SU-DHL-6 (cell line): Measurements from ENCODE around the gene THBD.

Source experiments
- H2AFZ ChIP-seq: fragments of 200-600 bp; sonication (generic); 2 replicates; pipeline ENCODE4 v1.6.1; 2014; ENCODE audit warnings: low read depth, mild to moderate bottlenecking, moderate library complexity, mixed read lengths, antibody characterized with exemption, low read length; ENCODE audit not compliant: severe bottlenecking
- H3F3A ChIP-seq: fragments of 200-600 bp; shearing (Covaris generic); 2 replicates; pipeline ENCODE4 v1.6.0; 2016; ENCODE audit warnings: antibody characterized with exemption, mild to moderate bottlenecking; ENCODE audit not compliant: insufficient read depth
- H3K27ac ChIP-seq: fragments of 200-600 bp; sonication (generic); 2 replicates; pipeline ENCODE4 v1.5.1; 2016; ENCODE audit warnings: low read depth, mild to moderate bottlenecking, low read length, moderate library complexity, mixed read lengths
- H3K27me3 ChIP-seq: fragments of 200-600 bp; sonication (generic), shearing (Covaris generic); 2 replicates; pipeline ENCODE4 v1.6.0; 2014; ENCODE audit warnings: mild to moderate bottlenecking, low read length
- H3K36me3 ChIP-seq: fragments of 200-600 bp; sonication (generic); 2 replicates; pipeline ENCODE4 v1.6.1; 2014; ENCODE audit warnings: mild to moderate bottlenecking, low read length, mixed read lengths
- H3K4me2 ChIP-seq: fragments of 300-600, 200-600 bp; shearing (Covaris generic), sonication (generic); 2 replicates; pipeline ENCODE4 v1.6.0; 2014; ENCODE audit warnings: low read length, low read depth, mild to moderate bottlenecking; ENCODE audit not compliant: poor library complexity, severe bottlenecking
- H3K4me3 ChIP-seq: fragments of 200-600 bp; sonication (generic); 2 replicates; pipeline ENCODE4 v1.5.1; 2014; ENCODE audit warnings: antibody characterized with exemption, low read length, mild to moderate bottlenecking, mixed read lengths; ENCODE audit not compliant: insufficient read depth, poor library complexity, severe bottlenecking
- H3K79me2 ChIP-seq: fragments of 200-600 bp; sonication (generic); 2 replicates; pipeline ENCODE4 v1.6.1; 2014; ENCODE audit warnings: mild to moderate bottlenecking, low read length, moderate library complexity; ENCODE audit not compliant: insufficient read depth
- H3K9ac ChIP-seq: fragments of 200-600 bp; sonication (generic); 2 replicates; pipeline ENCODE4 v1.7.0; 2014; ENCODE audit warnings: mild to moderate bottlenecking, low read length
- H3K9me2 ChIP-seq: fragments of 200-600 bp; sonication (generic); replicated peaks from 2 replicates; pipeline ENCODE4 v1.6.1; 2014; ENCODE audit warnings: low read length; ENCODE audit not compliant: insufficient read depth
- H3K9me3 ChIP-seq: fragments of 200-600 bp; sonication (generic); 2 replicates; pipeline ENCODE4 v1.6.1; 2014; ENCODE audit warnings: low read length, mixed read lengths; ENCODE audit not compliant: insufficient read depth
- H4K20me1 ChIP-seq: fragments of 200-600 bp; sonication (generic); 2 replicates; pipeline ENCODE4 v1.6.1; 2014; ENCODE audit warnings: low read depth, mild to moderate bottlenecking, antibody characterized with exemption, low read length, moderate library complexity, mixed read lengths
- CTCF ChIP-seq: fragments of 200-600 bp; sonication (generic); IDR thresholded peaks from one replicate; pipeline ENCODE4 v1.5.1; 2017; ENCODE audit warnings: antibody characterized with exemption, mild to moderate bottlenecking, low read length, moderate library complexity; ENCODE audit not compliant: insufficient read depth, poor library complexity, severe bottlenecking
- EZH2phosphoT487 ChIP-seq: fragments of 200-600 bp; sonication (generic), shearing (Covaris generic); conservative IDR thresholded peaks from 2 replicates; pipeline ENCODE4 v1.6.1; 2018; ENCODE audit warnings: mild to moderate bottlenecking, antibody characterized with exemption, low read length, moderate library complexity, mixed read lengths

THBD gene

GRCh38 chr20:23092384-23092756 lies 42.9 kb upstream of the THBD start:
- H3K27me3 ChIP-seq: no peaks in the 10 kb centered on the region
- H3K36me3 ChIP-seq: no peaks in the 10 kb centered on the region
- H3K27ac ChIP-seq: no peak overlapping the region
- no peaks in the 10 kb centered on the region for H3F3A ChIP-seq
- H3K4me3 ChIP-seq: no peak overlapping the region
- H3K79me2 ChIP-seq: no peaks in the 10 kb centered on the region
- no peak overlapping the region for H3K9ac ChIP-seq
- no peaks in the 10 kb centered on the region for H3K9me3 ChIP-seq
- H3K9me2 ChIP-seq: no peaks in the 10 kb centered on the region
- no peaks in the 10 kb centered on the region for H4K20me1 ChIP-seq
- H2AFZ ChIP-seq: no peak overlapping the region
- H3K4me2 ChIP-seq: no peak overlapping the region
- TF ChIP-seq CTCF (no peak), EZH2phosphoT487 (no peak)

GRCh38 chr20:23091721-23092383 lies 42.4 kb upstream of the THBD start:
- Histone ChIP-seq H3K4me2 (no peak overlapping the region), H3K27ac (no peak overlapping the region), H3K9me2 (no peaks in the 10 kb centered on the region)

GRCh38 chr20:23090878-23091277 lies 41.4 kb upstream of the THBD start:
- Histone ChIP-seq H3K9me2 (no peaks in the 10 kb centered on the region), H3K36me3 (no peaks in the 10 kb centered on the region), H3K27me3 (no peaks in the 10 kb centered on the region), H3K9me3 (no peaks in the 10 kb centered on the region), H3K9ac (no peak overlapping the region), H2AFZ (no peak overlapping the region), H3K4me3 (no peak overlapping the region), H3K79me2 (no peaks in the 10 kb centered on the region), H3K4me2 (no peak overlapping the region), H3K27ac (no peak overlapping the region), H4K20me1 (no peaks in the 10 kb centered on the region), H3F3A (no peaks in the 10 kb centered on the region)
- no peak for TF ChIP-seq CTCF
- no peak for TF ChIP-seq EZH2phosphoT487

More at GRCh38 chr20:23091721-23092383, 42.4 kb upstream of the THBD start:
- Histone ChIP-seq H3F3A (no peaks in the 10 kb centered on the region), H3K4me3 (no peak overlapping the region), H4K20me1 (no peaks in the 10 kb centered on the region), H3K9ac (no peak overlapping the region), H3K27me3 (no peaks in the 10 kb centered on the region), H2AFZ (no peak overlapping the region), H3K79me2 (no peaks in the 10 kb centered on the region), H3K36me3 (no peaks in the 10 kb centered on the region), H3K9me3 (no peaks in the 10 kb centered on the region)
- TF ChIP-seq CTCF: no peak
- TF ChIP-seq EZH2phosphoT487: no peak
